SH-SY5Y (cell line): ENCODE data around the gene POLE.

Source experiments
- GATA2 ChIP-seq: IDR thresholded peaks from 2 replicates; pipeline ENCODE4 v1.6.1; 2011; ENCODE audit warnings: mild to moderate bottlenecking, low read depth, low read length
- GATA3 ChIP-seq: IDR thresholded peaks from 2 replicates; pipeline ENCODE4 v1.6.1; 2011; ENCODE audit warnings: low read depth, mild to moderate bottlenecking, low read length, moderate library complexity

DNA sequence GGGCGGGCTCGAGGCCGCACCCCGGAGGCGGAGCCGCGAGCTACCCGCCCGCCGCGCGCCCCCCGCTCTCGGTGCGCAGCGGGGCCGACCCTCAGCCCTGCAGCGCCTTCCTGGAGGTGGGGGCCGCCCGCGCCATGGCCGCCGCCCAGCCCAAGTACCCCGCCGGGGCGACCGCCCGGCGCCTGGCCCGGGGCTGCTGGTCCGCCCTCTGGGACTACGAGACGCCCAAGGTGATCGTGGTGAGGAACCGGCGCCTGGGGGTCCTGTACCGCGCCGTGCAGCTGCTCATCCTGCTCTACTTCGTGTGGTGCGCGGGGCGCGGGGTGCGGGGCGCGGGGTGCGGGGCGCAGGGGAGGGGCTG lies 68.5 kb downstream of the POLE start, which contains the start of gene P2RX2:
- TF ChIP-seq GATA2 (no peak), GATA3 (no peak)
